CD1c-positive myeloid dendritic cell (primary cell): ENCODE results near the gene AUTS2.
A peak's percentile ranks its signal among the peaks of the same experiment; 100 is the strongest.
"Not testable (repeated sequence)": the region's sequence is repeated elsewhere in the genome, so short reads cannot be mapped to it uniquely, and the experiment has no call there.

Experiments used
- DNase-seq: peaks from one replicate; pipeline ENCODE4 v3.0.0-alpha.2; 2016; ENCODE audit errors: extremely low spot score

Gene AUTS2

GRCh38 chr7:70349819-70350218 is 751.5 kb downstream of the AUTS2 start:
- DNase-seq = no peak

DNA sequence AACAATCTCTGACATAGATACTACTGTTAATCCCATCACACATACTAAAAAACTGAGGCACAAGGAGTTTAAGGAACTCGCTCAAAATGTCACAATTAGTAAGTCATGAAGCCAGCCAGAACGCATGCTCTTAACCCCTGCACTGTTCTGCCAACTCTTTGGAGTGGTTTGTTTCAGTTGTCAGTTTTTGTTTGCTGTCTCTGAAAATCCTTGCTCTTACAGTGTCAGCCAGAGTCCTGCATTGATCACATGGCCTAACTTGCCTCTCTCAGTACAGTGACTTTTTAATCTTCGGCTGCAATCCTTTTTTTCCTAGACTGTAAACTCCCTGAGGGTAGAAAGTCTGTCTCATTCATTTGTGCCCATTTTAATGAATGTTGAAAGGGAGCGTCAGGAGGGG is 753.8 kb downstream of the AUTS2 start:
- DNase-seq = no peak

GRCh38 chr7:70352906-70353305 is 754.6 kb downstream of the AUTS2 start:
- DNase-seq = no peak

- DNase-seq = no peak
Measured at GRCh38 chr7:70353330-70353945, 755.2 kb downstream of the AUTS2 start.

- DNase-seq = no peak
Measured at GRCh38 chr7:70353946-70354335, 755.7 kb downstream of the AUTS2 start.

DNA sequence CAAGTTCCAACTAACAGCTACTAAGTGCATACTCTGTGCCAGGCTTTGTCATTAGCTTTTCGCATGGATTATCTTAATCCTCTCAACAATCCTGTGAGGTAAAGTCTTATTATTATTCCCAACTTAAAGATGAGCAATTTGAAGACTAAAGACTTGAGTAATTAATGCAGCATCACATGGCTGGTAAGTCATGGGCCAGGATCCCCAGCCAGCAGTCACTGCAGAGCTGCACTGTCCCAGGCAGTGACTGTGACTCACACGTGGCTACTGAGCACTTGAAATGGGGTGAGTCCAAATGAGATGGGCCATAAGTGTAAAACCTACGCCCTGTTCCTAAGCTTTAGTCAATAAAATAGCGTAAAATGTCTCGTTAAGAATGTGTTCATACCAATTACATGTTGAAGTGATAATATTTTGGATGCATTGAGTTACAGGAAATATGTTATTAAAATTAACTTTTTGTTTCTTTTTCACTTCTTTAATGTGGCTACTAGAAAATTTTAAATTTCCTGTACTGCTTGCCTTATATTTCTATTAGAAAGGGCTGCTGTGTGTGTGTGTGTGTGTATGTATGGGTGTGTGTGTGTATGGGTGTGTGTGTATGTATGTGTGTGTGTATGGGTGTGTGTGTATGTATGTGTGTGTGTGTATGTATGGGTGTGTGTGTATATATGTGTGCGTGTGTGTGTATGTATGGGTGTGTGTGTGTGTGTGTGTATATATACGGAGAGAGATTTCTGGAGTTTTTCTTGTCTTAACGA is 756.3 kb downstream of the AUTS2 start:
- no peak for DNase-seq

- no peak for DNase-seq
Measured at GRCh38 chr7:70355198-70356020, 757.1 kb downstream of the AUTS2 start.

DNA sequence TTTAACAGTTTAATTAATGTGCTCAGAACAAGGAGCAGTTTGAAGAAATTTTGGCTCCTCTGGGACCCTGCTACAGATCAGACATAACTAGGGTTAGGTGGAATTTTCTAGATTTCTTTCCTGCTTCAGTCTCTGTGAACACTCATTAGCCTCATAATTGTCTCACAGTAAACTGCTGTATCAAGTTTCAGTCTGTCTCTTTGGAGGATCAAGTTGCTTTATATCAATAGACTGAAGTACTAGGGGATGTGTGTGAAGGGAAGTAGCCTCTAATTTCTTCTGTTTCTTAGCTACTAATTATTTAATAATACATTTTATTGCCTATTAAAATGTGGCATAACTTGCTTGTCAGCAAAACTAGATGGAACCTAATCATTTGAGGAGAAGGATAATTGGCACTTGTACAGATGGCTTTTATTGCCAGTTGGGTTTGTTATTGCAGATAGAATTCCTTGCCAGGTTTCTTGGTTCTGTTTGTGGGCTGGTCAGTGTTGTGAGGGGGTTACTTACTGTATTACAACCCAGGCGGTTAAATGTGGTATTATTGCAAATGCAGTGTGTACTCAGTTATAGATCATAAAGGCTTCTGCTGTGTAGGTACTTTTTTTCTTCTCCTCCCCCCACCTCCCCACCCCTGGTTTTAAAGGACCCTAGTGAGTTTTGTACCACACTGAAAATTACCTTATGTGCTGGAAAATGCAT is 758.0 kb downstream of the AUTS2 start:
- no peak for DNase-seq

- DNase-seq = no peak
Measured at GRCh38 chr7:70356787-70357328, 758.6 kb downstream of the AUTS2 start.

DNA sequence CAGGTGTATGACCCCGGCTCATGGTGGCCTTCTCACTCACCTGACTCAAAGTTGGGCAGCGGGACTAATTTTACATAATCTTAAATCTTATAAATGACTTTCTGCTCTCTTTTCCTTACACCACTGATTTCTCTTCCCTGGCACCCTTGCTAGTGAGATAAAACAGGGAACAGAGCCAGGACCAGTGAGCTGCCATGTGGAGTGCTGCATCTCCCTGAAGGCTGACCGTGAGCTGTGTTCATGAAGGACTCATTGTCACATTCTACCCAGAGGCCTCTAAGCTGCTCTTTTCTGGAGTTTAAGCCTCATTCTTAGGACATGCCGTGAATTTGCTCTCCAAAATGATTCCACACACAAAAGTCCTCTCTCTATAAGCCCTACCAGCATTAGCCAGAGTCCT is 762.3 kb downstream of the AUTS2 start:
- DNase-seq = no peak

DNA sequence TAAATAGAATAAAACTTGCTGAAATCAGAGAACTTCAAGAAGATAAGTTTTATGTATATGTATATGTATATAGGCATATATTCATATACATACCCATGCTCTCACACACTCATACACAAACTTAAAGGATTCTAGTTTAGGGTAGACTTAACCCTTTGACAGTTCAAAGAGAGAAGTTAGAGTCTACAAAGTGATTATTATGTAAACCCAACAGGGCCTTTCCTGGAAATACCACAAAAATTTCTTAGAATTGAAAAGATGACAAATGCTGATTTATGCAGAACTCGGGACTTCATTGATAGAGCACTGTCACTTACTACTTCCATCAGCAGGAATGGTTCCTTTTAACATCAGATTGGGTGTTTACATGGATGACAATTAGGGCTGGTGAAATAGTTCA is 763.5 kb downstream of the AUTS2 start:
- DNase-seq = peak; percentile 46

DNA sequence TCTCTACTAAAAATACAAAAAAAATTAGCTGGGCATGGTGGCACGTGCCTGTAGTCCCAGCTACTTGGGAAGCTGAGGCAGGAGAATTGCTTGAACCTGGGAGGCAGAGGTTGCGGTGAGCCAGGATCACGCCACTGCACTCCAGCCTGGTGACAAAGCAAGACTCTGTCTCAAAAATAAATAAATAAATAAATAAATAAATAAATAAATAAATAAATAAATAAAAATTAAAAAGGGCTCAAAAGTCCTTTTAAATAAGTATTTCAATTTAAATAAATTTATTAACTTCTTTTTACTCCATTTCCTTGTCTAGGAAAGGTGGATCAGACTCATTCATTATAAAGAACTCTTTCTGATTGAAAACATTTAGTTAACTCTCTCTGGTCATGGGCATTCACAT is 766.1 kb downstream of the AUTS2 start:
- not testable (repeated sequence) for DNase-seq

GRCh38 chr7:70371652-70372051 is 773.4 kb downstream of the AUTS2 start:
- DNase-seq = no peak

DNA sequence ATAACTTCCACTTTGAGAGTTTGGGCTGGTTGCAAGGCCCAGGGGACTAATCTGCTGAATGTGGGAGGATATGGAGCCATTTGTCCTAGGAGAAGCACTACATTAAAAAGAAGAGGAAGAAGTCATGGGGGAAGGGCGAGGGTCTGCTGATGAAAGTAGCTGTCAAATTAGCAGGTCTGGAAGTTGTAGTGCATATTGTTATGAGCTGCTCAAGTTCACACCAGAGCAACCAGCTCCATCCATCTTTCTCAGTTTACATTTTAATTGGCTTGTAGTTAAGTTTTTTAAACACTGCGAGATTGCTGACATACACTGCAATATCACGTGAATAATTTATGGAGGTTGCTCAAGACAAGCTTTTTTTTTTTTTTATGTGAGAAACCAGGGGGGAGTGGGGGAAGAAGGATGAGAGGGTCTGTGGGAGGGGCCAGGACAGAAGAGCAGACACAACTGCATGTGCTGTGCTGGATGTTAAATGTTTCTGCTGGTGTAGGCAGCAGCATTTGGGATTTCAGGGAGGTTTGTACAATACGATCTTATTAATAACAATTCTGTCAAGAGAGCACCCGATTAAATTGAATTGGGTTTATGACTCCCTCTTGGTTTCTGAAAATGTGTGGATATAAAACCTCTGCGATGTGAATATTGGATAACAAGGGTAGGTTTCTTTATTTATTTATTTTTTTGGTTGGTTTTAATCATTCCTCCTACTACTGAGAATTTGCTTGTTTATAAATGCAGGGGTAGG is 774.7 kb downstream of the AUTS2 start:
- DNase-seq = no peak

- no peak for DNase-seq
Measured at GRCh38 chr7:70374772-70375533, 776.7 kb downstream of the AUTS2 start.

DNA sequence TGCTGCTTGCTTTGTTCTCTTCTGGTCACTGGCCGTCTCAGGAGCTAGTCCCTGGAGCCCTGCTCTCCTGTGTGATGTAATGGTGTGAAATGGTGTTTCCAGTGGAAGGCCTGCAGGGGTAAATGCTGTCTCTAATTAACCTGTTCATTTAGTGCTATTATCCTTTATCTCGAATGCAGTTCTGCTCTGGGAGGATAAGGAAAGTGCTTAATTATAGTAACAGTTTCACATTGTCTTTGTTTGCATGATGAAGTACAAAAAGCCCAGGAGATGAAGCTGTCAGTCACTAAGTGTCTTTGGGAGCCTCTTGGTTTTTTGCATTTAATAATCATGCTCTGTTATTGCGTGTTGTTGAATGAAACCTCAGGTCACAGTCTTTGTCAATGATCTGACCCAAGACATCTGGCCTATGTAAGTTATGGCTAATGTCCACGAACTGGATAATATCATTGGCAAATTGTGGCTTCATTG is 778.3 kb downstream of the AUTS2 start:
- DNase-seq = no peak

- DNase-seq = no peak
Measured at GRCh38 chr7:70377957-70378356, 779.7 kb downstream of the AUTS2 start.

DNA sequence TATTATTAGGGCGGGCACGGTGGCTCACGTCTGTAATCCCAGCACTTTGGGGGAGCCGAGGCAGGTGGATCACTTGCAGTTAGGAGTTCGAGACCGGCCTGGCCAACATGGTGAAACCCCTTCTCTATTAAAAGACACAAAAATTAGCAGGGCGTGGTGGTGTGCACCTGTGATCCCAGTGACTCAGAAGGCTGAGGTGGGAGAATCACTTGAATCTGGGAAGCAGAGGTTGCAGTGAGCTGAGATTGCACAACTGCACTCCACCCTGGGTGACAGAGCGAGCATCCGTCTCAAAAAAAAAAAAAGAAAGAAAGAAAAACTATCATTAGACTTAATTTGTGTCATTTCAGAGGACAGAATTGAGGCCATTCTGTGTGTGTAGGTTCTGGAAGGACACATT is 780.9 kb downstream of the AUTS2 start:
- no peak for DNase-seq

GRCh38 chr7:70380421-70381015 is 782.2 kb downstream of the AUTS2 start:
- DNase-seq = no peak
